WTC11 (cell line): Measurements from ENCODE around the gene RGL3.
"Not testable (repeated sequence)": the region's sequence is repeated elsewhere in the genome, so short reads cannot be mapped to it uniquely, and the experiment has no call there.

Source experiments
- ARID4B ChIP-seq: sonication (generic); formaldehyde crosslinking; IDR thresholded peaks from 2 replicates; pipeline ENCODE4 v1.8.0; 2023; ENCODE audit warnings: missing genetic modification reagents, mild to moderate bottlenecking, borderline replicate concordance
- ATF2 ChIP-seq: sonication (generic); formaldehyde crosslinking; IDR thresholded peaks from 2 replicates; pipeline ENCODE4 v1.8.1; 2022; ENCODE audit warnings: low read depth, missing genetic modification reagents, borderline replicate concordance
- CREB1 ChIP-seq: sonication (generic); formaldehyde crosslinking; IDR thresholded peaks from 2 replicates; pipeline ENCODE4 v1.8.0; 2023; ENCODE audit warnings: mild to moderate bottlenecking, missing genetic modification reagents
- CTCF ChIP-seq: fragments of 200-600 bp; IDR thresholded peaks from 2 replicates; pipeline ENCODE4 v1.8.0; 2022; ENCODE audit warnings: antibody characterized with exemption
- E2F1 ChIP-seq: sonication (generic); formaldehyde crosslinking; IDR thresholded peaks from 2 replicates; pipeline ENCODE4 v1.8.0; 2022; ENCODE audit warnings: mild to moderate bottlenecking, missing genetic modification reagents
- HMGXB4 ChIP-seq: sonication (generic); formaldehyde crosslinking; IDR thresholded peaks from 2 replicates; pipeline ENCODE4 v1.8.1; 2023; ENCODE audit warnings: mild to moderate bottlenecking, moderate library complexity, missing genetic modification reagents
- MYBL2 ChIP-seq: sonication (generic); formaldehyde crosslinking; IDR thresholded peaks from 2 replicates; pipeline ENCODE4 v1.8.1; 2023; ENCODE audit warnings: mild to moderate bottlenecking, moderate library complexity, missing genetic modification reagents
- PRDM15 ChIP-seq: sonication (generic); formaldehyde crosslinking; IDR thresholded peaks from 2 replicates; pipeline ENCODE4 v1.8.0; 2022; ENCODE audit warnings: missing genetic modification reagents
- ZNF512 ChIP-seq: sonication (generic); formaldehyde crosslinking; IDR thresholded peaks from 2 replicates; pipeline ENCODE4 v1.8.1; 2022; ENCODE audit warnings: missing genetic modification reagents, borderline replicate concordance

GRCh38 chr19:11406703-11407236, 12.3 kb downstream of the RGL3 start:
- TF ChIP-seq MYBL2 (CRISPR knock-in tag); E2F1 (CRISPR knock-in tag); PRDM15 (CRISPR knock-in tag); ARID4B (CRISPR knock-in tag); CREB1 (CRISPR knock-in tag); CTCF; ZNF512 (CRISPR knock-in tag); ATF2 (CRISPR knock-in tag); HMGXB4 (CRISPR knock-in tag): not testable (repeated sequence)
